SK-N-MC (cell line): Measurements from ENCODE around the gene PPP4R4.
A peak's percentile ranks its signal among the peaks of the same experiment; 100 is the strongest.

Experiments
- DNase-seq: peaks from one replicate; pipeline ENCODE4 v3.0.0-alpha.2; 2011; ENCODE audit warnings: low read depth, low spot score
- H3K27ac ChIP-seq: fragments of 200-600 bp; sonication (generic); 2 replicates; pipeline ENCODE4 v1.5.1; 2016; ENCODE audit warnings: mixed run types
- H3K36me3 ChIP-seq: fragments of 200-600 bp; sonication (generic); 2 replicates; pipeline ENCODE4 v1.6.1; 2017; ENCODE audit warnings: antibody characterized with exemption, low read length, mixed read lengths; ENCODE audit not compliant: insufficient read depth
- H3K4me3 ChIP-seq: fragments of 200-600 bp; sonication (generic); 2 replicates; pipeline ENCODE4 v1.5.1; 2016
- H3K9ac ChIP-seq: fragments of 200-600 bp; sonication (generic); 2 replicates; pipeline ENCODE4 v1.8.0; 2017; ENCODE audit warnings: mixed run types, mixed read lengths; ENCODE audit not compliant: insufficient read length
- H3K9me3 ChIP-seq: fragments of 200-600 bp; sonication (generic); 2 replicates; pipeline ENCODE4 v1.6.1; 2017; ENCODE audit warnings: low read depth, mild to moderate bottlenecking, antibody characterized with exemption, low read length, moderate library complexity, mixed read lengths
- EZH2 ChIP-seq: fragments of 200-600 bp; sonication (generic); IDR thresholded peaks from one replicate; pipeline ENCODE4 v1.6.1; 2017; ENCODE audit warnings: antibody characterized with exemption
- FOXP2 ChIP-seq: optimal IDR thresholded peaks from 2 replicates; pipeline ENCODE3; 2011; ENCODE audit warnings: mild to moderate bottlenecking, moderate library complexity; ENCODE audit not compliant: insufficient read depth; ENCODE audit errors: extremely low read length, control extremely low read depth
- POLR2AphosphoS5 ChIP-seq: IDR thresholded peaks from 2 replicates; pipeline ENCODE4 v1.6.1; 2012; ENCODE audit warnings: mild to moderate bottlenecking, low read depth, low read length, borderline replicate concordance

Gene PPP4R4

DNA sequence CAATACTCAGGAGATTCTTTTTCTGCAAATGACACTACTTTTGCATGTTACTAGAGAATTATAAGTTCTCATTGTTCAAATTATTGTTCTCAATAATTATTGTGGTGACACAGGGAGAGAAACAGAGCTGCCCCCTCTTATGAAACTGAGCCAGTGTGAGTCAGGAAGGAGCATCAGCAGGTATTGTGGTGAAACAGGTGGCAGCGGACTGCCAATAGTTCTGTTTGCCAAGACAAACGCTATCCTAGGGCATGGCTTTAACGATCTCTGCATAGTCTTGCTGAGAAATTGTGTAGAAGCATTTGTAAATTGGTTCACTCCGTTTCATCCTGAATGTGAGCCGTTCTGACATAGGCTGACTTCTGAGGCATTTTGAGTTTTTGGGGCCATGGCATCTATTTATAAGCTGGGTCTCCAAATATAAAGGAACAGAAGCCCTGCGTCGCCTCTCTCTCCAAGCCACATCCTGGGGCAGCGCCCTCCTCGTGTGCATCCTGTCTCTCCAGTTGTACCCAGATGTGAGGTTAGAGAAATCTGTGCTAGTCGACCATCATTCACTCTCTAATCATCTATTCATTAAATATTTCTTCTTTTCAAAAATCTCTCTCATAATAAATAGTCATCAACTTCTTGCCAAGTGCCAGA lies 15.8 kb upstream of the PPP4R4 start:
- no peak for DNase-seq
- H3K27ac ChIP-seq, result no peak overlapping the region
- H3K36me3 ChIP-seq, result no peaks in the 10 kb centered on the region
- TF ChIP-seq POLR2AphosphoS5 (no peak), FOXP2 (no peak), EZH2 (no peak)
- H3K4me3 ChIP-seq, result no peak overlapping the region
- H3K9ac ChIP-seq, result no peak overlapping the region
- H3K9me3 ChIP-seq, result no peaks in the 10 kb centered on the region

GRCh38 chr14:94161058-94161457 lies 13.1 kb upstream of the PPP4R4 start:
- no peak for DNase-seq
- no peak overlapping the region for H3K4me3 ChIP-seq
- no peaks in the 10 kb centered on the region for H3K36me3 ChIP-seq
- H3K9me3 ChIP-seq, result no peaks in the 10 kb centered on the region
- no peak for TF ChIP-seq FOXP2
- H3K9ac ChIP-seq, result no peak overlapping the region
- H3K27ac ChIP-seq, result no peak overlapping the region

DNA sequence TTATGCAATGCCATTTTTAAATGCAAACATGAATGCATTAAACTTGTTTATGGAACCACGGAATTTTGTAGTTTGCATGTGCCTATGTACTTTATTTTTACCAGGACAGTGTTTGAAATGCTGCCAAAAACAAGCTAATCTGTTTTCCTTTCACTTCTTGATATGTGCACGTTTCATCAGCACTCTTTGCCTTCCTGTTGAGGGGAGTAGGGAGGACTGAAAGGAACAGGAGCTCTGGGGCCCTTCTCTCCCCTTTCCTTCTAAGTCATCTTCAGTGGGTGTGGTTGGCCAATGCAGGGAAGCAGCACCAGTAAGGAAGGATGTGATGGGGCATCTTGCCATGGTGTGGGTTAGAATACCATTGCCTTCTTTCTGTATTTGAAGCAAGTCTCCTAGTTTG lies 12.1 kb upstream of the PPP4R4 start:
- Histone ChIP-seq H3K4me3 (peak overlapping the region; percentile 41; the same call in 1 of the 2 replicates), H3K9ac (no peak overlapping the region), H3K27ac (no peak overlapping the region), H3K9me3 (no peaks in the 10 kb centered on the region), H3K36me3 (no peaks in the 10 kb centered on the region)
- DNase-seq, result peak; percentile 22
- no peak for TF ChIP-seq FOXP2
- TF ChIP-seq EZH2, result no peak
- no peak for TF ChIP-seq POLR2AphosphoS5

DNA sequence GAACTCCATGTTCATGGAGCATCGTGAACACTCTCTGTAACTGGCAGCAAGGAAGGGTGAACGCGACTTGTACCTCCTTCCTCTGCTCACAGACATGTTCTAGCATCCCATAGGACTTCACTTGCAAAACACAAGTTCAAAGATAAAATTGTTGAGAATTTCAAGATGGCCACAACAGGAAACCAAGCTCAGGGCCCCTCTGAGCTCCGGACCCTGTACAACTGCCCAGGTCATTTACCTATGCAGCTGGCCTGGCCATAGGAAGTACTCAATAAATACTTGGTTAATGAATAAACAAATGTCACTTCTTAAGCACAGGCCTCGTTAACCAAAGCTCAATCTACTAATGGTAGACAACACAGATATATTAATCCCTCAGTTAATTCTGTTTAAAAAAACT lies 11.7 kb upstream of the PPP4R4 start:
- Histone ChIP-seq H3K9me3 (no peaks in the 10 kb centered on the region), H3K27ac (no peak overlapping the region), H3K36me3 (no peaks in the 10 kb centered on the region), H3K4me3 (no peak overlapping the region), H3K9ac (no peak overlapping the region)
- TF ChIP-seq POLR2AphosphoS5 (no peak), EZH2 (no peak), FOXP2 (no peak)
- no peak for DNase-seq

GRCh38 chr14:94163796-94164195 lies 10.3 kb upstream of the PPP4R4 start:
- Histone ChIP-seq H3K9me3 (no peaks in the 10 kb centered on the region), H3K36me3 (no peaks in the 10 kb centered on the region), H3K9ac (no peak overlapping the region), H3K4me3 (no peak overlapping the region), H3K27ac (no peak overlapping the region)
- no peak for DNase-seq
- TF ChIP-seq FOXP2 (no peak), EZH2 (no peak), POLR2AphosphoS5 (no peak)

GRCh38 chr14:94164685-94165431 lies 9.3 kb upstream of the PPP4R4 start:
- no peak for DNase-seq
- Histone ChIP-seq H3K9ac (no peak overlapping the region), H3K4me3 (no peak overlapping the region), H3K9me3 (no peaks in the 10 kb centered on the region), H3K36me3 (no peaks in the 10 kb centered on the region), H3K27ac (no peak overlapping the region)
- TF ChIP-seq EZH2, result no peak
- TF ChIP-seq FOXP2, result no peak
- no peak for TF ChIP-seq POLR2AphosphoS5

DNA sequence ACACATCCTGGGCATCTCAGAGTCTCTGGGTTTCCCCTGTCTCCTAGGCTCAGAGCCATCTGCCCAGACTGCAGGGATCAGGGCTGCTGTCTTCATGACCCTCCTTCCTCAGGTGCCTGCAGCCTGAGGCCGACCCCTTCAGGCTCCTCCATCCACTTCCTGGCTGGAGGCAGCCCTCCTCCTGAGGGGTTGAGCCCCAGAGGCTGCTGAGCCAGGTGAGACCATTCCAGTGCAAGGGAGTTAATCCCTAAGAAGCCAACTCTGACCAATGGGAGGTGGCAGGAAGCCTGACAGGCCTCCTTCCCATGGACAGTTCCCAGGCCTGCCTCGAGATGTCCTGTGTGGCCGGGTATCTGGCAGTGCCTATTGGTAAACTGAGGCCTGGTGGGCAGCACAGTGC lies 8.4 kb upstream of the PPP4R4 start:
- Histone ChIP-seq H3K9ac (no peak overlapping the region), H3K27ac (no peak overlapping the region), H3K36me3 (no peaks in the 10 kb centered on the region), H3K4me3 (no peak overlapping the region), H3K9me3 (no peaks in the 10 kb centered on the region)
- no peak for TF ChIP-seq FOXP2
- no peak for TF ChIP-seq EZH2
- no peak for TF ChIP-seq POLR2AphosphoS5
- DNase-seq, result no peak

DNA sequence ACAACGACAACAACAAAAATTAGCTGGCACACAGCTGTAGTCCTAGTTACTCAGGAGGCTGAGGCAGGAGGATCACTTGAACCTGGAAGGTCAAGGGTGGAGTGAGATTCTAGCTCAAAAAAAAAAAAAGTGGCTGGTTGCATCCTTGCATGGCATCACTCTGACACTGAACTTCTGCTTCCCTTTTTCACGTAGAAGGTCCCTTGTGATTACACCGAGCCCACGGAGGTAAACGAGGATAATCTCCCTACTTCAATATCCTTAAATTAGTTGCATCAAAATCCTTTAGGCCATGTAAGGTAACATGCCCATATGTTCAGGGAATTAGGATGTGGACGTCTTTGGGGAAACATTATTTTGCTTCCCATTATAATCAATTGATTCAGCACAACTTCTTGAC lies 4.0 kb upstream of the PPP4R4 start:
- Histone ChIP-seq H3K36me3 (no peaks in the 10 kb centered on the region), H3K9me3 (no peaks in the 10 kb centered on the region), H3K4me3 (no peak overlapping the region), H3K9ac (no peak overlapping the region), H3K27ac (no peak overlapping the region)
- DNase-seq, result no peak
- no peak for TF ChIP-seq POLR2AphosphoS5
- no peak for TF ChIP-seq EZH2
- TF ChIP-seq FOXP2, result no peak

DNA sequence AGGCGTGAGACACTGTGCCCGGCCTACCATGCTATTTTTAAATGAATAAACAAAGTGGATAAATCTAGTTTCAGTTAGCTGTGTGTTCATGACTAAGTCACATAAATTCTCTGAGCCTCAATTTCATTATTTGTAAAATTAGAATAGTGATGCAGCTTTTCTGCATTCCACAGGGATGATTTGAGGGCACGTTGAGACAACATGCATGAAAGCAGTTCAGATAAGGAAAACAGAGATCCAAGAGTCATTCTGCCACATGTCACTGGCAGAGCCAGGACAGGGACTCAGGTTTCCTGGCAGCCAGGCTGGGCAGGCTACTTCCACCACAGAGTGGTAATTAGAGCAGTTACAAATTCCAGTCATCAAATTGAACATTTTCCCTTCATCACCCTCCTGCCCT lies 2.9 kb upstream of the PPP4R4 start:
- Histone ChIP-seq H3K4me3 (no peak overlapping the region), H3K9ac (no peak overlapping the region), H3K9me3 (no peaks in the 10 kb centered on the region), H3K36me3 (no peaks in the 10 kb centered on the region), H3K27ac (no peak overlapping the region)
- TF ChIP-seq FOXP2, result no peak
- TF ChIP-seq EZH2, result no peak
- TF ChIP-seq POLR2AphosphoS5, result no peak
- no peak for DNase-seq
